Measurements from ENCODE around the gene H6PD. TPM values are rescaled to one million over a fixed set of nuclear protein-coding genes. Genes with fewer than 3 reads are reported as not detected.

The H6PD gene, protein sequence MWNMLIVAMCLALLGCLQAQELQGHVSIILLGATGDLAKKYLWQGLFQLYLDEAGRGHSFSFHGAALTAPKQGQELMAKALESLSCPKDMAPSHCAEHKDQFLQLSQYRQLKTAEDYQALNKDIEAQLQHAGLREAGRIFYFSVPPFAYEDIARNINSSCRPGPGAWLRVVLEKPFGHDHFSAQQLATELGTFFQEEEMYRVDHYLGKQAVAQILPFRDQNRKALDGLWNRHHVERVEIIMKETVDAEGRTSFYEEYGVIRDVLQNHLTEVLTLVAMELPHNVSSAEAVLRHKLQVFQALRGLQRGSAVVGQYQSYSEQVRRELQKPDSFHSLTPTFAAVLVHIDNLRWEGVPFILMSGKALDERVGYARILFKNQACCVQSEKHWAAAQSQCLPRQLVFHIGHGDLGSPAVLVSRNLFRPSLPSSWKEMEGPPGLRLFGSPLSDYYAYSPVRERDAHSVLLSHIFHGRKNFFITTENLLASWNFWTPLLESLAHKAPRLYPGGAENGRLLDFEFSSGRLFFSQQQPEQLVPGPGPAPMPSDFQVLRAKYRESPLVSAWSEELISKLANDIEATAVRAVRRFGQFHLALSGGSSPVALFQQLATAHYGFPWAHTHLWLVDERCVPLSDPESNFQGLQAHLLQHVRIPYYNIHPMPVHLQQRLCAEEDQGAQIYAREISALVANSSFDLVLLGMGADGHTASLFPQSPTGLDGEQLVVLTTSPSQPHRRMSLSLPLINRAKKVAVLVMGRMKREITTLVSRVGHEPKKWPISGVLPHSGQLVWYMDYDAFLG
- 10 to 100 TPM in 3 of 8 experiments, 1 to 10 TPM in 5; 6.8 to 23.4 (median 9.3) TPM for total RNA-seq

DNA sequence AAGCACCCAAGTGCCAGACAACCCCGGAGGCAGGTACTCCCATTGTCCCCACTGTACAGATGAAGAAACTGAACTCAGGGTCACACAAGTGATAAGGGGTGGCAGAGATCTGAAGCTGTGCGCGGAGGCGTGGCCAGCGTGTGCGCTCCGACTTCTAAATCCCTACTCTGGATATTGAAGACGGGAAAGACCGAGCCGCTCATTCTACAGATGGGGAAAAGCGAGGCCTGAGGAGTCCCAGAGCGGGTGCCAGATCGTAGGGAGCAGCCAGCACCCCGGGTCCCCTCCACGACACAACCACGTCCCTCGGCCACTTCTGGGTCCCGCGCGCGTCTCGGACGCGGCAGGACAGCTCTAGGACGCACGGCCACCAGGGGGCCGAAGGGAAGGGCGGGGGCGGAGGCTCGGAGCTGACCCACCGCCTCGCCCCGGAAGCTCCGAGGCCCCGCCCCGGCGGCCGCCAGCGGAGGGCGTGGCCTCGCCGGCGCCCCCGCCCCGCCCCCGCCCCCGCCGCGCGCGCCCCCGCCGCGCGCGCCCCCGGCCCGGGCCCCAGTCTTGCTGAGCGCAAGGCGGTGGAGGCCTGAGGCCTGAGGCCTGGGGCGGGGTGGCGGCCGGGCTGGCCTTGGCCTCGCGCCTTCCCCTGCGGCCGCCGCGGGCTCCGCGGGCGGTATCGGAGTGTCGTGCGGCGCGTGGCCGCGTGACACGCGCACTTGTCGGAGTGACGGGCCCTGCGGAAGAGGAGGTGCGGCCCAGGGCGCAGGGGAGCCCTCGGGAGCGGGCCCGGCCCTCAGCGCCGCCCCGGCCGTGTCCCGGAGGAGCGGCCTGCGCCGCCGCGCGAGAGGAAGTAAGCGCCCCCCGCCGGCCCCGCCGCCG, at the start of gene H6PD:
H6PD (plus strand) TSS at position 552 of the 873 bp plus-strand sequence. CDS start 10,161 bp downstream, outside the sequence.
- Histone ChIP-seq H3K4me3 (peak within 1 kb of the TSS; percentile 65 to 87 (median 83)), H3K27ac (peak within 1 kb of the TSS; percentile 74 to 88), H3K4me1 (replicated peaks in 1 of 2) (peaks cover 6% of the 10 kb centered on the region in 2 donors)
- in situ Hi-C loops (cut with MboI; ENCODE audit: low pct_unique_long_range_greater_than_20kb in 2 of 9, low sequenced_read_pairs in 9 of 9, unreplicated experiment in 9 of 9) = no loop called here
- 0 to 60% (median 0%) methylated on average over 1 to 9 of the region's 106 CpGs; no CpG with 5 or more reads in 1 of the 10 experiments for WGBS, 10 experiments
- peak; percentile 86 to 91 (median 89) for ATAC-seq (replicated peaks in 6 of 8)

- peak in 3 of 8 experiments; percentile 11 to 42 (median 39) for ATAC-seq (replicated peaks in 6 of 8)
- WGBS, 10 experiments = 78 to 100% (median 83%) methylated on average over 1 to 5 of the region's 5 CpGs; no CpG with 5 or more reads in 2 of the 10 experiments
- no peaks in the 10 kb centered on the region for H3K4me1 ChIP-seq (replicated peaks in 1 of 2)
- no peak overlapping the region for H3K27ac ChIP-seq
- in situ Hi-C loops (cut with MboI; ENCODE audit: low pct_unique_long_range_greater_than_20kb in 2 of 9, low sequenced_read_pairs in 9 of 9, unreplicated experiment in 9 of 9) = no loop called here
- H3K4me3 ChIP-seq = no peak overlapping the region
Measured at GRCh38 chr1:9186082-9186859, 48.3 kb upstream of the H6PD start.

- H3K4me1 ChIP-seq (replicated peaks in 1 of 2) = no peaks in the 10 kb centered on the region
- 50 to 91% (median 76%) methylated on average over 2 of the region's 2 CpGs; no CpG with 5 or more reads in 4 of the 10 experiments for WGBS, 10 experiments
- no peak overlapping the region for H3K4me3 ChIP-seq
- no peak for ATAC-seq (replicated peaks in 6 of 8)
- in situ Hi-C loops (cut with MboI; ENCODE audit: low pct_unique_long_range_greater_than_20kb in 2 of 9, low sequenced_read_pairs in 9 of 9, unreplicated experiment in 9 of 9) = no loop called here
- H3K27ac ChIP-seq = no peak overlapping the region
Measured at GRCh38 chr1:9187004-9187403, 47.6 kb upstream of the H6PD start.

GRCh38 chr1:9190234-9190633, 44.3 kb upstream of the H6PD start:
- ATAC-seq (replicated peaks in 6 of 8) = no peak
- Histone ChIP-seq H3K4me3 (no peak overlapping the region), H3K27ac (no peak overlapping the region), H3K4me1 (replicated peaks in 1 of 2) (peaks cover 0 to under 1% of the 10 kb centered on the region in 2 donors)
- WGBS, 10 experiments = 37 to 100% (median 96%) methylated on average over 1 to 5 of the region's 5 CpGs; no CpG with 5 or more reads in 1 of the 10 experiments
- in situ Hi-C loops (cut with MboI; ENCODE audit: low pct_unique_long_range_greater_than_20kb in 2 of 9, low sequenced_read_pairs in 9 of 9, unreplicated experiment in 9 of 9) = loop anchor here in 2 of 9 experiments (10.0 kb wide), 1 partner anchor 75 kb away; no protein-coding TSS in a partner anchor

DNA sequence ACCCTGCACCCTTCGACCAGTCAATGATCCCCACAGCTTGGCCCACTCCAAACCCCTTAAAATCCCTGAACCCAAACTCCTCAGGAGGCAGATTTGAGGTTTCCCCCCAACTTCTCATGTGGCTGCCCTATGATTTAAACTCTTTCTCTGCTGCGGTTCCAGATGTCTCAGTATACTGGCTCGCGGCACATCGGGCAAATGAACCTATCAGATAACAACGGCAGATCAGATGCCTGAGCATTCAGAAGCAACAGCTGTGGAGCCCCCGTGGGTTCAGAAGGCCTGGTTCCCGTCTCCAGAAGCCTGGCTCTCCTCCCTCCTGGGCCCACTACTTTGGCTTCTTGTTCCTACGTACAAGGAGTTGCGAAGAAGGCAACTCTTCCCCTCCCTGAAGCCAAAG, 43.3 kb upstream of the H6PD start:
- WGBS, 10 experiments = 72 to 92% (median 81%) methylated on average over 2 to 10 of the region's 10 CpGs; no CpG with 5 or more reads in 4 of the 10 experiments
- Histone ChIP-seq H3K4me3 (no peak overlapping the region), H3K4me1 (replicated peaks in 1 of 2) (peaks cover 9 to 10% of the 10 kb centered on the region in 2 donors), H3K27ac (no peak overlapping the region)
- no peak for ATAC-seq (replicated peaks in 6 of 8)
- in situ Hi-C loops (cut with MboI; ENCODE audit: low pct_unique_long_range_greater_than_20kb in 2 of 9, low sequenced_read_pairs in 9 of 9, unreplicated experiment in 9 of 9) = loop anchor here in 2 of 9 experiments (10.0 kb wide), 1 partner anchor 76 kb away; no protein-coding TSS in a partner anchor

- no peak overlapping the region for H3K4me3 ChIP-seq
- in situ Hi-C loops (cut with MboI; ENCODE audit: low pct_unique_long_range_greater_than_20kb in 2 of 9, low sequenced_read_pairs in 9 of 9, unreplicated experiment in 9 of 9) = loop anchor here in 2 of 9 experiments (10.0 kb wide), 1 partner anchor 78 kb away; no protein-coding TSS in a partner anchor
- no peak overlapping the region for H3K27ac ChIP-seq
- 0 to 100% (median 83%) methylated on average over 2 to 8 of the region's 9 CpGs; no CpG with 5 or more reads in 4 of the 10 experiments for WGBS, 10 experiments
- ATAC-seq (replicated peaks in 6 of 8) = no peak
- H3K4me1 ChIP-seq (replicated peaks in 1 of 2) = peaks cover 10 to 17% of the 10 kb centered on the region in 2 donors
Measured at GRCh38 chr1:9192578-9193232, 41.9 kb upstream of the H6PD start.

DNA sequence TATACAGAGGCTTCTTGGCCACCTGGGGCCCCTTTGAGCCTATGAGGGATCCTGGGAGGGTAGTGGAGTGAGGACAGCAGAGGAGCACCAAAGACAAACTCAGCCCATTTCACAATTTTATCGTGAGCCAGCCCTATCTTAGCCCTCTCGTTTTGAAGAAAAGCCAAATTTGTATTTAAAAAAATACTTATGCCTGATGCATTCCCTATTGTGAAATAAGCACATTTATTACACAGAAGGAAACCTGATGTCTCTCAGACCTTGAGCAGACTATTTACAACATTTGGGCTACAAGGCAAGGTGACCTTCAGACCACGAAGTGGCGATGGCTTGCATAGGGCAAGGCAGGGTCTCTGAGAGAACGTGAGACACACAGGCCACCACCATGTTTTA, 41.3 kb upstream of the H6PD start:
- ATAC-seq (replicated peaks in 6 of 8) = no peak
- Histone ChIP-seq H3K27ac (no peak overlapping the region), H3K4me3 (no peak overlapping the region), H3K4me1 (replicated peaks in 1 of 2) (peaks cover 10 to 18% of the 10 kb centered on the region in 2 donors)
- 32 to 100% (median 85%) methylated on average over 1 to 5 of the region's 5 CpGs; no CpG with 5 or more reads in 2 of the 10 experiments for WGBS, 10 experiments
- in situ Hi-C loops (cut with MboI; ENCODE audit: low pct_unique_long_range_greater_than_20kb in 2 of 9, low sequenced_read_pairs in 9 of 9, unreplicated experiment in 9 of 9) = loop anchor here in 2 of 9 experiments (10.0 kb wide), 1 partner anchor 78 kb away; no protein-coding TSS in a partner anchor

- 0 to 100% (median 67%) methylated on average over 1 to 4 of the region's 4 CpGs; no CpG with 5 or more reads in 1 of the 10 experiments for WGBS, 10 experiments
Measured at GRCh38 chr1:9194024-9194423, 40.5 kb upstream of the H6PD start.

GRCh38 chr1:9195651-9196050, 38.9 kb upstream of the H6PD start:
- peaks cover 14 to 29% of the 10 kb centered on the region in 2 donors for H3K4me1 ChIP-seq (replicated peaks in 1 of 2)
- no peak for ATAC-seq (replicated peaks in 6 of 8)

More at GRCh38 chr1:9194024-9194423, 40.5 kb upstream of the H6PD start:
- no peak for ATAC-seq (replicated peaks in 6 of 8)
- H3K4me1 ChIP-seq (replicated peaks in 1 of 2) = peaks cover 12 to 23% of the 10 kb centered on the region in 2 donors
- in situ Hi-C loops (cut with MboI; ENCODE audit: low pct_unique_long_range_greater_than_20kb in 2 of 9, low sequenced_read_pairs in 9 of 9, unreplicated experiment in 9 of 9) = loop anchor here in 2 of 9 experiments (10.0 kb wide), 1 partner anchor 79 kb away; no protein-coding TSS in a partner anchor
- no peak overlapping the region for H3K4me3 ChIP-seq
- H3K27ac ChIP-seq = no peak overlapping the region

GRCh38 chr1:9196129-9197040, 38.2 kb upstream of the H6PD start:
- Histone ChIP-seq H3K4me3 (no peak overlapping the region), H3K27ac (no peak overlapping the region), H3K4me1 (replicated peaks in 1 of 2) (peaks cover 21 to 36% of the 10 kb centered on the region in 2 donors)
- in situ Hi-C loops (cut with MboI; ENCODE audit: low pct_unique_long_range_greater_than_20kb in 2 of 9, low sequenced_read_pairs in 9 of 9, unreplicated experiment in 9 of 9) = loop anchor here in 2 of 9 experiments (10.0 kb wide), 1 partner anchor 82 kb away; no protein-coding TSS in a partner anchor
- WGBS, 10 experiments = 0 to 100% (median 30%) methylated on average over 1 to 21 of the region's 31 CpGs; no CpG with 5 or more reads in 1 of the 10 experiments
- peak; percentile 42 to 73 (median 60) for ATAC-seq (replicated peaks in 6 of 8)

More at GRCh38 chr1:9195651-9196050, 38.9 kb upstream of the H6PD start:
- WGBS, 10 experiments = 50 to 98% (median 84%) methylated on average over 1 to 8 of the region's 8 CpGs; no CpG with 5 or more reads in 2 of the 10 experiments
- in situ Hi-C loops (cut with MboI; ENCODE audit: low pct_unique_long_range_greater_than_20kb in 2 of 9, low sequenced_read_pairs in 9 of 9, unreplicated experiment in 9 of 9) = loop anchor here in 2 of 9 experiments (10.0 kb wide), 1 partner anchor 81 kb away; no protein-coding TSS in a partner anchor
- Histone ChIP-seq H3K4me3 (no peak overlapping the region), H3K27ac (no peak overlapping the region)
